T-helper 17 cell (primary cell): Measurements from ENCODE around the gene GFOD1. TPM values are rescaled to one million over a fixed set of nuclear protein-coding genes. Genes with fewer than 3 reads are reported as not detected.

Experiments
- ATAC-seq: fragments of 150-1000 bp; cut with Tn5 transposase; 2 replicates; pipeline ENCODE4 v1.10.0; 2021; ENCODE audit warnings: mild to moderate bottlenecking, moderate library complexity
- DNase-seq, 3 donors: peaks; one replicate each; pipeline versions ENCODE4 v3.0.0 to v3.0.0-alpha.2; 2020 to 2021
- H3K9me3 ChIP-seq: one replicate; pipeline ENCODE4 v1.7.0; 2013; ENCODE audit warnings: low read length, mild to moderate bottlenecking; ENCODE audit not compliant: control insufficient read depth, poor library complexity, severe bottlenecking
- H3K27ac Mint-ChIP-seq: one replicate; pipeline ENCODE4 v1.8.0; 2022; ENCODE audit warnings: mild to moderate bottlenecking, moderate library complexity, mixed read lengths
- H3K27me3 Mint-ChIP-seq: one replicate; pipeline ENCODE4 v1.8.0; 2022; ENCODE audit warnings: mixed read lengths
- H3K36me3 Mint-ChIP-seq: one replicate; pipeline ENCODE4 v1.8.0; 2022; ENCODE audit warnings: low read depth, mixed read lengths
- H3K4me1 Mint-ChIP-seq: one replicate; pipeline ENCODE4 v1.8.0; 2022; ENCODE audit warnings: mild to moderate bottlenecking, mixed read lengths
- H3K4me3 Mint-ChIP-seq: one replicate; pipeline ENCODE4 v1.8.0; 2022; ENCODE audit warnings: mild to moderate bottlenecking, moderate library complexity, mixed read lengths
- total RNA-seq, 4 donors: library from RNA in 2 of 4; stranded (reverse) in 2 of 4; gene quantifications; one replicate each; pipeline ENCODE4 v1.2.3 and lab custom pipeline; 2022 to 2026

The GFOD1 gene
- total RNA-seq, 2 donors from 2014 or later: 1.4 to 3.1 TPM

- Mint-ChIP-seq H3K4me3 (peak overlapping the region; percentile 96), H3K27ac (no peak overlapping the region), H3K36me3 (no peaks in the 10 kb centered on the region), H3K4me1 (peaks cover 26% of the 10 kb centered on the region), H3K27me3 (peaks cover 28% of the 10 kb centered on the region)
- H3K9me3 ChIP-seq: no peaks in the 10 kb centered on the region
- DNase-seq (no peak), ATAC-seq (no peak)
Measured at GRCh38 chr6:13488015-13488895, 855 bp upstream of the GFOD1 start.

- DNase-seq (peak; percentile 12 to 21 (median 15)), ATAC-seq (peak; percentile 57)
- Mint-ChIP-seq H3K27ac (peak overlapping the region; percentile 11), H3K4me3 (peak overlapping the region; percentile 96), H3K36me3 (no peaks in the 10 kb centered on the region), H3K27me3 (peaks cover 29% of the 10 kb centered on the region), H3K4me1 (peaks cover 26% of the 10 kb centered on the region)
- H3K9me3 ChIP-seq: no peaks in the 10 kb centered on the region
Measured at GRCh38 chr6:13486679-13487121, 700 bp downstream of the GFOD1 start.

- H3K27ac Mint-ChIP-seq: peak overlapping the region; percentile 11
- peaks cover under 1% of the 10 kb centered on the region for H3K36me3 Mint-ChIP-seq
- no peak for DNase-seq
- no peak for ATAC-seq
- H3K9me3 ChIP-seq: no peaks in the 10 kb centered on the region
- peaks cover 28% of the 10 kb centered on the region for H3K4me1 Mint-ChIP-seq
- H3K27me3 Mint-ChIP-seq: peaks cover 33% of the 10 kb centered on the region
- H3K4me3 Mint-ChIP-seq: peak overlapping the region; percentile 96
Measured at GRCh38 chr6:13485923-13486562, 1.4 kb downstream of the GFOD1 start.

- peak overlapping the region; percentile 96 for H3K4me3 Mint-ChIP-seq
- no peaks in the 10 kb centered on the region for H3K9me3 ChIP-seq
- DNase-seq (no peak), ATAC-seq (no peak)
- H3K36me3 Mint-ChIP-seq: peaks cover 3% of the 10 kb centered on the region
- peaks cover 38% of the 10 kb centered on the region for H3K27me3 Mint-ChIP-seq
- peak overlapping the region; percentile 11 for H3K27ac Mint-ChIP-seq
- H3K4me1 Mint-ChIP-seq: peaks cover 32% of the 10 kb centered on the region
Measured at GRCh38 chr6:13485303-13485702, 2.1 kb downstream of the GFOD1 start.

- no peaks in the 10 kb centered on the region for H3K9me3 ChIP-seq
- H3K27ac Mint-ChIP-seq: no peak overlapping the region
- peaks cover 42% of the 10 kb centered on the region for H3K27me3 Mint-ChIP-seq
- H3K36me3 Mint-ChIP-seq: peaks cover 3% of the 10 kb centered on the region
- H3K4me1 Mint-ChIP-seq: peaks cover 32% of the 10 kb centered on the region
- H3K4me3 Mint-ChIP-seq: no peak overlapping the region
- ATAC-seq: no peak
- DNase-seq: no peak
Measured at GRCh38 chr6:13484827-13485226, 2.6 kb downstream of the GFOD1 start.

DNA sequence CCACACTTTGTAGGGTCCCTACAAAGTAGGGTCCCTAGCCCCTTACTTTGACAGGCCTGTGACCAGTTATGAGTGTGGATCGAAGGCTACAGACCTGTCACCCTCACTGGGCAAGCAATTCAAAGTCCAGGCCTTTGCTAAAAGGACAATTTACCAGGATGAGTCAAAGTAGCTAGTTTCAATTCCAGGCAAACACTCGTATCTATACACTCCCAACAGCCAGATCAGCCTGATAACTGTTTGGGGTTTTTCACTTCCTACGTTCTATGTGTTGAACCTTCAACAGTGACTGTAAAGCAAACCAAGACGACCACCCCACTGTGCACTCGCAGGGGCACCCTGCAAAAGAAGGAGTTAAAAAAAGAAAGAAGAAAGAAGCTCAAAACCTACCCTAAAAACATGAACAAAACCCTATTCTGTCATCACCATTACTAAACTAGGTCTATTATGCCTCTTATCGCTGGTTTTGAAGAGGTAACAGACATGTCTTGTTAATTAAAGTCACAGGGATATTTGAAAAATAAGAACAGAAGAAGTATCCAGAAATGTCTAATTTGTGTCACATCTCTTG, 3.2 kb downstream of the GFOD1 start:
- Mint-ChIP-seq H3K4me1 (peaks cover 32% of the 10 kb centered on the region), H3K36me3 (peaks cover 3% of the 10 kb centered on the region), H3K27me3 (peaks cover 46% of the 10 kb centered on the region), H3K27ac (no peak overlapping the region), H3K4me3 (peak overlapping the region; percentile 10)
- DNase-seq (no peak), ATAC-seq (no peak)
- H3K9me3 ChIP-seq: no peaks in the 10 kb centered on the region

GRCh38 chr6:13480631-13481501, 6.5 kb downstream of the GFOD1 start:
- no peak for DNase-seq
- Mint-ChIP-seq H3K27me3 (peaks cover 40% of the 10 kb centered on the region), H3K4me3 (no peak overlapping the region), H3K36me3 (peaks cover 3% of the 10 kb centered on the region), H3K4me1 (peaks cover 16% of the 10 kb centered on the region), H3K27ac (no peak overlapping the region)
- H3K9me3 ChIP-seq: no peaks in the 10 kb centered on the region
- no peak for ATAC-seq

GRCh38 chr6:13479971-13480434, 7.4 kb downstream of the GFOD1 start:
- ATAC-seq: no peak

GRCh38 chr6:13479206-13479800, 8.1 kb downstream of the GFOD1 start:
- Mint-ChIP-seq H3K4me1 (peaks cover 9% of the 10 kb centered on the region), H3K36me3 (peaks cover 3% of the 10 kb centered on the region), H3K27me3 (peaks cover 35% of the 10 kb centered on the region), H3K4me3 (no peak overlapping the region), H3K27ac (no peak overlapping the region)
- DNase-seq (no peak), ATAC-seq (no peak)
- H3K9me3 ChIP-seq: no peaks in the 10 kb centered on the region

More at GRCh38 chr6:13479971-13480434, 7.4 kb downstream of the GFOD1 start:
- Mint-ChIP-seq H3K4me1 (peaks cover 9% of the 10 kb centered on the region), H3K27me3 (peaks cover 34% of the 10 kb centered on the region), H3K36me3 (peaks cover 3% of the 10 kb centered on the region), H3K27ac (no peak overlapping the region), H3K4me3 (no peak overlapping the region)
- DNase-seq: no peak
- no peaks in the 10 kb centered on the region for H3K9me3 ChIP-seq

DNA sequence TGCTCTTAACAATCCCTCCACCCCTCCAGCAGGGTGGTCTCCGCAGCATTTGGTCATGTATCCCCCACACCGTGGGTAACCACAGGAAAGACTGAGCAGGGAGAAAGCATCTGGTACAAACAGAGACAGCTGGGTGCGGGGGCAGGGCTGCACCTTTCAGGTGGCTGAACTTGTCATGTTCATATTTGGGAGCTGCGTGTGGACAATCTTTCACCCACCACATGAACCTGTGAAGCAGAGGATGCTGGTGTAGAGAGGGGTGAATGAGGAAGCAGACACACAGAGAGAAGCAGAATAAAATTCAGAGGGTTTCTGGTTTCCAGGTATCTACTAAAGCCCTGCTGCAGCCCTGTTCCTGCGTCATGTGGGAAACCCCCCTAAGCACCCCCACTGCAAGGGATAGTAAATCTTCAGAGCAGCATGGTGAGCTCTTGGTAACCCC, 8.9 kb downstream of the GFOD1 start:
- ATAC-seq (peak; percentile 41), DNase-seq (no peak)
- H3K9me3 ChIP-seq: no peaks in the 10 kb centered on the region
- peaks cover 27% of the 10 kb centered on the region for H3K27me3 Mint-ChIP-seq
- H3K27ac Mint-ChIP-seq: no peak overlapping the region
- peaks cover 5% of the 10 kb centered on the region for H3K4me1 Mint-ChIP-seq
- no peak overlapping the region for H3K4me3 Mint-ChIP-seq
- H3K36me3 Mint-ChIP-seq: peaks cover 3% of the 10 kb centered on the region

GRCh38 chr6:13474787-13475186, 12.6 kb downstream of the GFOD1 start:
- ATAC-seq (no peak), DNase-seq (no peak)
- Mint-ChIP-seq H3K4me3 (no peak overlapping the region), H3K27me3 (peaks cover 15% of the 10 kb centered on the region), H3K4me1 (no peaks in the 10 kb centered on the region), H3K36me3 (no peaks in the 10 kb centered on the region), H3K27ac (no peak overlapping the region)
- no peaks in the 10 kb centered on the region for H3K9me3 ChIP-seq

DNA sequence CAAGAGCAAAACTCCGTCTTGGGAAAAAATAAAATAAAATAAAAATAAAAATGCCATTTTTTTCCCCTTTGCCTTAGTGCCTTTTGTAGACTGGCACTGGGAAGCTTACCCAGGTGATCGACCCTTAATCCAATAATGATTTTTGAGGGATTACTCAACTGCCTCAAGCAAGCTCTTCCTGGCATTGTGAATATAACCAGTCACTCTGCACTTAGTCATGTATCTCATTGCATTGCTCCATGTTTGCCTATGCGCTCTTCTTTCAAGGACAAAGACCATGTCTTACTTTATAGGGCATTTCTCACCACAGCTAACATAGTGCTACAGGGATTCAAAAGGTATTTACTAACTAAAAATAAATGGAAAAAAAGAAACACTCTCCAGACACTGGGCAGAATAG, 13.0 kb downstream of the GFOD1 start:
- no peak for DNase-seq
- H3K4me1 Mint-ChIP-seq: no peaks in the 10 kb centered on the region

More for the DNA sequence above, 13.0 kb downstream of the GFOD1 start:
- no peak for ATAC-seq
- Mint-ChIP-seq H3K27ac (no peak overlapping the region), H3K36me3 (peaks cover under 1% of the 10 kb centered on the region), H3K4me3 (no peak overlapping the region), H3K27me3 (peaks cover 11% of the 10 kb centered on the region)
- H3K9me3 ChIP-seq: no peaks in the 10 kb centered on the region
